PFSK-1 (cell line): Measurements from ENCODE around the gene GSTM4.

ENCODE experiments used
- POLR2AphosphoS5 ChIP-seq: IDR thresholded peaks from 2 replicates; pipeline ENCODE4 v1.6.1; 2012; ENCODE audit warnings: low read depth, mild to moderate bottlenecking, control low read depth, low read length, moderate library complexity
- SIN3A ChIP-seq: IDR thresholded peaks from 2 replicates; pipeline ENCODE4 v1.6.1; 2012; ENCODE audit warnings: mild to moderate bottlenecking, low read length, moderate library complexity, borderline replicate concordance; ENCODE audit not compliant: insufficient read depth
- TF ChIP-seq, protein P1 (sequence below), 2 experiments: IDR thresholded peaks; 2 replicates each; pipeline versions ENCODE4 v1.6.1 to v1.8.0; 2011 to 2012; ENCODE audit warnings: low read depth in 2 of 2, low read length in 2 of 2, control low read depth in 1 of 2, inconsistent platforms in 1 of 2, mild to moderate bottlenecking in 1 of 2, moderate library complexity in 1 of 2; ENCODE audit not compliant: insufficient read depth in 1 of 2

DNA sequence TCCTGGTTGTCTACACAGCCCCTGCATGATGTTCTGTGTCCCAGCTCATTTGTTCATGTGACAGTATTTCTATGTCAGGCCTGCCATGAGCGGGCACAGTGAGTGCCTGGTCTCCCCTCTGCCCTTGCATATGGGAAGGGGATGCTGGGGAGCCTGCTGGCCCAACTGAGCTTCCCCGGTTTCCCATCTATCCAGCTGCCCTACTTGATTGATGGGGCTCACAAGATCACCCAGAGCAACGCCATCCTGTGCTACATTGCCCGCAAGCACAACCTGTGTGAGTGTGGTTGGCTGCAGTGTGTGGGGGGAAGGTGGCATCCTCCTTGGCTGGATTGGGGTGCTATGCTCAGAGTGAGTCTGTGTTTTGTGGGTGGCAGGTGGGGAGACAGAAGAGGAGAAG lies 1.5 kb downstream of the GSTM4 start:
- TF ChIP-seq POLR2AphosphoS5 (no peak), SIN3A (no peak)
- TF ChIP-seq, protein P1, sequence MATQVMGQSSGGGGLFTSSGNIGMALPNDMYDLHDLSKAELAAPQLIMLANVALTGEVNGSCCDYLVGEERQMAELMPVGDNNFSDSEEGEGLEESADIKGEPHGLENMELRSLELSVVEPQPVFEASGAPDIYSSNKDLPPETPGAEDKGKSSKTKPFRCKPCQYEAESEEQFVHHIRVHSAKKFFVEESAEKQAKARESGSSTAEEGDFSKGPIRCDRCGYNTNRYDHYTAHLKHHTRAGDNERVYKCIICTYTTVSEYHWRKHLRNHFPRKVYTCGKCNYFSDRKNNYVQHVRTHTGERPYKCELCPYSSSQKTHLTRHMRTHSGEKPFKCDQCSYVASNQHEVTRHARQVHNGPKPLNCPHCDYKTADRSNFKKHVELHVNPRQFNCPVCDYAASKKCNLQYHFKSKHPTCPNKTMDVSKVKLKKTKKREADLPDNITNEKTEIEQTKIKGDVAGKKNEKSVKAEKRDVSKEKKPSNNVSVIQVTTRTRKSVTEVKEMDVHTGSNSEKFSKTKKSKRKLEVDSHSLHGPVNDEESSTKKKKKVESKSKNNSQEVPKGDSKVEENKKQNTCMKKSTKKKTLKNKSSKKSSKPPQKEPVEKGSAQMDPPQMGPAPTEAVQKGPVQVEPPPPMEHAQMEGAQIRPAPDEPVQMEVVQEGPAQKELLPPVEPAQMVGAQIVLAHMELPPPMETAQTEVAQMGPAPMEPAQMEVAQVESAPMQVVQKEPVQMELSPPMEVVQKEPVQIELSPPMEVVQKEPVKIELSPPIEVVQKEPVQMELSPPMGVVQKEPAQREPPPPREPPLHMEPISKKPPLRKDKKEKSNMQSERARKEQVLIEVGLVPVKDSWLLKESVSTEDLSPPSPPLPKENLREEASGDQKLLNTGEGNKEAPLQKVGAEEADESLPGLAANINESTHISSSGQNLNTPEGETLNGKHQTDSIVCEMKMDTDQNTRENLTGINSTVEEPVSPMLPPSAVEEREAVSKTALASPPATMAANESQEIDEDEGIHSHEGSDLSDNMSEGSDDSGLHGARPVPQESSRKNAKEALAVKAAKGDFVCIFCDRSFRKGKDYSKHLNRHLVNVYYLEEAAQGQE (IDR thresholded peaks at IDR 0.05; ENCODE audit: insufficient read depth in 1 of 2, low read depth in 2 of 2, low read length in 2 of 2) = no peak
